Stomach smooth muscle (tissue), 2 donors: Measurements from ENCODE around the gene TST.

Experiments used
- H3K27ac ChIP-seq: one replicate; pipeline ENCODE4 v1.7.0; 2013; ENCODE audit warnings: mild to moderate bottlenecking, low read length, inconsistent platforms
- H3K27me3 ChIP-seq, 2 donors: one replicate each; pipeline ENCODE4 v1.7.0; 2013; ENCODE audit warnings: low read length in 2 of 2; ENCODE audit not compliant: insufficient read depth in 2 of 2, control insufficient read depth in 1 of 2
- H3K36me3 ChIP-seq, 2 donors: one replicate each; pipeline ENCODE4 v1.7.0; 2013; ENCODE audit warnings: low read length in 2 of 2; ENCODE audit not compliant: control insufficient read depth in 2 of 2, insufficient read depth in 2 of 2
- H3K4me1 ChIP-seq: one replicate; pipeline ENCODE4 v1.7.0; 2013; ENCODE audit warnings: low read length; ENCODE audit not compliant: control insufficient read depth, insufficient read depth
- H3K4me3 ChIP-seq, 2 donors: one replicate each; pipeline ENCODE4 v1.7.0; 2013; ENCODE audit warnings: low read length in 2 of 2
- H3K9ac ChIP-seq, 2 donors: one replicate each; pipeline ENCODE4 v1.7.0; 2013; ENCODE audit warnings: low read length in 2 of 2, mild to moderate bottlenecking in 1 of 2
- H3K9me3 ChIP-seq, 2 donors: one replicate each; pipeline ENCODE4 v1.7.0; 2013; ENCODE audit warnings: low read length in 2 of 2; ENCODE audit not compliant: control insufficient read depth in 2 of 2
- donor health status: healthy.
- donor health status: Pancreatic carcinoma.

TST gene

DNA sequence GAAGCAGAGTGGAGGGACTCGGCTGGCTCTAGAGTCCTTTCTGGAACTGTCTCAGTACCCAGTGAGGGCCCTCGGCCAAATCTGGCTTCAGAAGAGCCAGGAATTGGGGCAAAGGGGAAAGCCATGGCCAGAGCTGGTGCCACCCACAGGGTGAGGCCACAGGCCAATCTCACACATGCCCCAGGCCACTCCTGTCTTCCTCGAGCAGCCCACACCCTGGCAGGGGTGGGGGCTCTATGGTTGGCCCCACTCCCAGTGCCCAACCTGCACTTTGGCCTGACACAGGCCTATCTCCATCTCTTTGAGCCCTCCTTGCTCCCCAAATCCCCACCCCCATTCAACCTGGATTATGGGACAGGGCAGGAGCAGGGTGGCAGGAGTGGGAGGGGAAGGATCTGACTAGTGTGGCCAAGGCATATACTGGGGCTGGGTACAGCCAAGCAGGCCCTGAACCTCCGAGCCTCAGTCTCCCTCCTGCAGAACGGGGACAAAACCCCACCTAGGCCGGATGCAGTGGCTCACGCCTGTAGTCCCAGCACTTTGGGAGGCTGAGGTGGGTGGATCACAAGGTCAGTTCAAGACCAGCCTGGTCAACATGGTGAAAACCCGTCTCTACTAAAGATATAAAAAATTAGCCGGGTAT, 6.9 kb downstream of the TST start:
- no peaks in the 10 kb centered on the region for H3K27me3 ChIP-seq
- no peak overlapping the region for H3K4me3 ChIP-seq
- H3K36me3 ChIP-seq, result peaks cover 0 to 3% of the 10 kb centered on the region in 2 donors
- no peak overlapping the region for H3K27ac ChIP-seq
- no peak overlapping the region for H3K9ac ChIP-seq
- H3K9me3 ChIP-seq, result no peaks in the 10 kb centered on the region
- H3K4me1 ChIP-seq, result peaks cover 22% of the 10 kb centered on the region

DNA sequence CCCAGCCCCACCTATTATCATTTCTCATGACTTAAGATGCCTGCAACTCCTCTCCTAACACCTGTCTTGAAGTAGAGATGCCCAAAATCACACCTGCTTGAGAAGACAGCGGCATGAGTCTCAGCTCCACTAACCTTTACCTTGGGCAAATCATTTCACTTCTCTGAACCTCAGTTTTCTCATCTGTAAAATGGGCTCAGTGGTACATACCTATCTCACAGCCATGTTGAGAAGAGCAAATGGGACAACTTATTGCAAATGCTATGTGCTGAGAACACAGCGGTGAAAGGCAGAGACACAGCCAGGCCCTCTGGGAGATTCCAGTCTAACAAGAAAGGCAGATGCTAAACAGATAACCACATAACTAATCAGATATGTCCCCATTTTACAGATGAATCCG, 7.8 kb downstream of the TST start:
- H3K4me3 ChIP-seq, result no peak overlapping the region
- H3K27ac ChIP-seq, result no peak overlapping the region
- H3K9me3 ChIP-seq, result no peaks in the 10 kb centered on the region
- no peaks in the 10 kb centered on the region for H3K36me3 ChIP-seq
- no peak overlapping the region for H3K9ac ChIP-seq
- peaks cover 13% of the 10 kb centered on the region for H3K4me1 ChIP-seq
- no peaks in the 10 kb centered on the region for H3K27me3 ChIP-seq

DNA sequence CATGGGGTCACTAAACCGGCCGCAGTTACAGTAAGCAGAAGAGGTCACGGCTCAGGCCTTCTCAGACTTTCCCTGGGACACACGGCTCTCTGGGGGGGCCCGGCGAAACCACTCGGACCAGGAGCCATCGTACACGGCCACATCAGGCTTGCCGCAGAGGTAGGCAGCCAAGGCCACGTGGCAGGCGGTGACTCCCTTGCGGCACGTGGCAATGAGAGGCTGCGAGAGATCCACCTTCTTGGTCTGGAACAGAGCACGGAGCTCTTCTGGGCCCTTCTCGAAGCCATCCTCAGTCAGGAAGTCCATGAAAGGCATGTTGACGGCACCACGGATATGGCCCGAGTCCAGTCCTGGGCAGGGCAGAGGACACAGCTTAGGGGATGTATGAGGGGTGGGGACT, 8.3 kb downstream of the TST start:
- H3K9me3 ChIP-seq, result no peaks in the 10 kb centered on the region
- no peak overlapping the region for H3K27ac ChIP-seq
- no peaks in the 10 kb centered on the region for H3K27me3 ChIP-seq
- H3K4me3 ChIP-seq, result no peak overlapping the region
- H3K4me1 ChIP-seq, result peaks cover 9% of the 10 kb centered on the region
- no peaks in the 10 kb centered on the region for H3K36me3 ChIP-seq
- H3K9ac ChIP-seq, result no peak overlapping the region

DNA sequence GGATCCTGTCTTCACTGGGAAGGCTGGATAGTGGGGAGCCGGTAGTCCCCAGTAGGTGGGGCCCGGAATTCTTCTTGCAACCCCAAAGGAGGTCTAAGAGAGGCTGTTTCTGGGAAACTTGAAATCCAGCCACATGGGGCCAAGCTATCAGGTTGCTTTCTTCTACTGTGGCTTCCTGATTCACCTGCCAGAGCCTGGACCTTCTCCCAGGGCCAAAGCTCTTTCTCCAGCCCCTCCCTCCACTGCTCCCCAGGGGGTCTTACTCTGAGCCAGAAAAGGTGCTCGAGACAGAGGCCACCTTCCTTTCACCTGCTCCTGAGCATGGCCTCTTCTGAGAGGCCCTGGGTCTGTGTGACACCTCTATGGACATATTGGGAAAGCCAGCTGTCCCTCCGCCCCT, 9.1 kb downstream of the TST start:
- H3K27me3 ChIP-seq, result no peaks in the 10 kb centered on the region

GRCh38 chr22:37009490-37009889, 9.8 kb downstream of the TST start:
- Histone ChIP-seq H3K36me3 (no peaks in the 10 kb centered on the region), H3K27me3 (no peaks in the 10 kb centered on the region), H3K9ac (no peak overlapping the region), H3K9me3 (no peaks in the 10 kb centered on the region), H3K4me1 (peaks cover 7% of the 10 kb centered on the region), H3K4me3 (no peak overlapping the region), H3K27ac (no peak overlapping the region)

More for the DNA sequence above, 9.1 kb downstream of the TST start:
- H3K4me1 ChIP-seq, result peaks cover 9% of the 10 kb centered on the region
- no peaks in the 10 kb centered on the region for H3K9me3 ChIP-seq
- no peak overlapping the region for H3K27ac ChIP-seq
- no peak overlapping the region for H3K9ac ChIP-seq
- no peak overlapping the region for H3K4me3 ChIP-seq
- no peaks in the 10 kb centered on the region for H3K36me3 ChIP-seq

DNA sequence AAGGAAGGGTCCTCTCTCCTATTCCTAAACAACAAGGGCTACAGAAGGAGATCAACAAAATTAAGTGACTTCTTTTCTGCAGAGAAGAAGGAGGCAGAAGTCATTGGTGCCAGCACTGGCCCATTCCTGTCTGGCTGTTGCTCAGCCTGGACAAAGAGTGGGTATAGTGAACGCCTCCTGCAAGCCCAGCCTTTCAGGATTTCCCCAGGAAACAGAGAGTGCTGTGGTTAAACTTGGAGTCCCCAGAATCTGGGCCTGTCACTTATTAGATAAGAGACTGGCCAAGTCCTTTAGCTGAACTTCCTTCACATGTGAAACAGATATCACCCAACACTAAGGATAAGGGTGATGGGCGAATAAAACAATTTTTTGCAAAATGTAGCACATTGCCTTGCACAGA, 10.9 kb downstream of the TST start:
- Histone ChIP-seq H3K27ac (no peak overlapping the region), H3K4me1 (peaks cover 7% of the 10 kb centered on the region), H3K9me3 (no peaks in the 10 kb centered on the region), H3K9ac (no peak overlapping the region), H3K36me3 (no peaks in the 10 kb centered on the region), H3K27me3 (peaks cover 0 to 4% of the 10 kb centered on the region in 2 donors), H3K4me3 (no peak overlapping the region)

DNA sequence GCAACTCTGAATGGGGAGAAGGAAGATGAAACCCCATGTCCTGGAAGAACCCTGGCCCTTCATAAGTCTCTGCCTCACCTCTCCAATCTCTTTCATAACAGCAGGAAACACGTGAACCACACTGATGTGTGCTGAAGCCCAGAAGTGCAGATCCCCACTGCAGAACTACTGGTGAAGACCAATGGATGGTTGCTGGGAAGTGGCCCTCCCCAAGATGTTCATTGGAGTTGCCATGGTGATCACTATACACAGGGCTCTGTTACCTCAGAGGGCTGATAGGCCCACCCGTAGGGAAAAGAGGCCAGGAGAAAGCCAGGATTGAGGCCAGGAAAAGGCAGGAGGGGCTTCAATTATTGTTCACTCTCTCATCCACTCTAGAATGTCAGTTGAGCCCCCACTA, 11.6 kb downstream of the TST start:
- Histone ChIP-seq H3K9ac (no peak overlapping the region), H3K27ac (no peak overlapping the region), H3K36me3 (no peaks in the 10 kb centered on the region), H3K4me3 (no peak overlapping the region), H3K9me3 (no peaks in the 10 kb centered on the region), H3K27me3 (peaks cover 0 to 4% of the 10 kb centered on the region in 2 donors), H3K4me1 (peaks cover 7% of the 10 kb centered on the region)

- Histone ChIP-seq H3K9ac (no peak overlapping the region), H3K4me3 (no peak overlapping the region), H3K27ac (no peak overlapping the region), H3K36me3 (no peaks in the 10 kb centered on the region), H3K9me3 (no peaks in the 10 kb centered on the region), H3K27me3 (peaks cover 3 to 10% of the 10 kb centered on the region in 2 donors), H3K4me1 (no peaks in the 10 kb centered on the region)
These were observed 16.6 kb downstream of the TST start for GRCh38 chr22:37002633-37003032.

- Histone ChIP-seq H3K36me3 (no peaks in the 10 kb centered on the region), H3K27ac (no peak overlapping the region), H3K9ac (no peak overlapping the region), H3K27me3 (peaks cover 3 to 10% of the 10 kb centered on the region in 2 donors), H3K4me3 (no peak overlapping the region), H3K4me1 (no peaks in the 10 kb centered on the region), H3K9me3 (no peaks in the 10 kb centered on the region)
These were observed 17.4 kb downstream of the TST start for GRCh38 chr22:37001826-37002225.

DNA sequence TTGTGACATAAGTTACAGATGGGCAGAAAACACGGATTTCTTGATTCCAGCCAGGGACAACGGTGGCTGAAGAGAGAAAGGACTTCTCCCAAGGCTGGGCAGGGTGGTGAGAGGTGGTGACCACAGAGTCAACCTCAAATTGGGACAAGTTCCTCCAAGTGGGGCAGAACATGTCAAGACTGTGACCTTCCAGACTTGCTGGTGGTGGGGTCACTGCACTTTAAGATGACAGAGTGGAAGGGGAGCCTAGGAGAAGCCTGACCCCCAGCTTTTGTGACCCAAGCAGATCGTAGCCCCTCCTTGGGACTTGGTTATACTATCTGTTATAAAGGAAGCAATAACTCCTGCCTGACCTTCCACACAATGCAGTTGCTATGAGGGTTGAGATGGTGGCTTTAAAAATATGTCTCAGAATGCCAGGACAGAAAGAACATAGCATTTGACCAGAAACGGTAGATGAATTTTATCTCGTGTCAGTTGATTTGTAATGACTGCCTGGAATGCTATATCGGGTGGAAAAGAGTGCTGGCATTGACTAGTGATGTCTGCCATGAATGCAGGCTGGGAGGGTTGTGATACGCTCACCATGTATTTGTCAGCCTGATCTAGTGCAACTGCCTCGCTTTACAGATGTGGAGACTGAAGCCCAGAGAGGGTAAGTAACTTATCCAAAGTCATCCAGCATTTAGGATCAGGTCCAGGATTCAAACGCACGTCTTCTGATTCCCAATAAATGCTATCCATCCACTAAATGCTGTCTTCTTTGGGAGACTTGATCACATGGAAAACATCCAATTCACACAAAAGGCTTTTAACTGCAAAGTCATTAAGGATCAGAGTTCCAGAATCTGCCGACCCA, 18.3 kb downstream of the TST start:
- H3K4me3 ChIP-seq, result no peak overlapping the region
- H3K36me3 ChIP-seq, result no peaks in the 10 kb centered on the region
- no peaks in the 10 kb centered on the region for H3K4me1 ChIP-seq
- no peak overlapping the region for H3K9ac ChIP-seq
- no peak overlapping the region for H3K27ac ChIP-seq
- peaks cover 3 to 10% of the 10 kb centered on the region in 2 donors for H3K27me3 ChIP-seq
- no peaks in the 10 kb centered on the region for H3K9me3 ChIP-seq

DNA sequence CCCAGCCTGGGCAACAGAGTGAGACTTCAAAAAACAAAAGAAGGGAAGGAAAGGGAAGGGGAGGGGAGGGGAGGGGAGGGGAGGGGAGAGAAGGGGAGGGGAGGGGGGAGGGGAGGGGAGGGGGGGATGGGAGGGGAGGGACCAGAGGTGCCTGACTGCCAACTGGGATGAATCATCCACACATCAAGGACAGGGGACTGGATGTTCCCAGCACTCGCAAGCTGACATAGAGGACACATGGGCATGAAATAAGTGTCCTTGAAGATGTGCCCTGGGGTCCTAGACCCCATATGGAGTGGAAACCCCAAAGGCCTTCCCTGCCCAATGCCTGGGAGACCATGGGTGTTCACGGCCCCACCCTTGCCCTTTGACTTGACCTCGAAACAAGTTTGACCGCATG, 19.8 kb downstream of the TST start:
- Histone ChIP-seq H3K36me3 (no peaks in the 10 kb centered on the region), H3K27ac (no peak overlapping the region)

More for the DNA sequence above, 19.8 kb downstream of the TST start:
- H3K27me3 ChIP-seq, result peaks cover 3 to 10% of the 10 kb centered on the region in 2 donors
- no peaks in the 10 kb centered on the region for H3K9me3 ChIP-seq
- no peak overlapping the region for H3K4me3 ChIP-seq
- no peak overlapping the region for H3K9ac ChIP-seq
- H3K4me1 ChIP-seq, result no peaks in the 10 kb centered on the region
